GM21360 (cell line): ENCODE results near the gene MED25.

Experiments
- ATAC-seq: cut with Tn5 transposase; IDR thresholded peaks from one replicate; pipeline ENCODE4 v1.9.1; 2021; ENCODE audit warnings: mild to moderate bottlenecking, moderate library complexity; ENCODE audit not compliant: unreplicated experiment

The MED25 gene

GRCh38 chr19:49817964-49818648, at the start of gene MED25:
MED25 (plus strand) TSS chr19:49818289; CDS start chr19:49818342, 53 bp downstream.
- ATAC-seq = peak; percentile 55

GRCh38 chr19:49770529-49770928, 47.6 kb upstream of the MED25 start:
- ATAC-seq = no peak

- no peak for ATAC-seq
Measured at GRCh38 chr19:49771674-49772139, 46.4 kb upstream of the MED25 start.

- ATAC-seq = no peak
Measured at GRCh38 chr19:49772850-49773432, 45.1 kb upstream of the MED25 start.

- ATAC-seq = no peak
Measured at GRCh38 chr19:49773663-49774350, 44.3 kb upstream of the MED25 start.

- ATAC-seq = no peak
Measured at GRCh38 chr19:49774969-49775368, 43.1 kb upstream of the MED25 start.

GRCh38 chr19:49775742-49776370, 42.2 kb upstream of the MED25 start:
- ATAC-seq = no peak

GRCh38 chr19:49776371-49776764, 41.7 kb upstream of the MED25 start:
- no peak for ATAC-seq

GRCh38 chr19:49779731-49780555, 38.1 kb upstream of the MED25 start:
- ATAC-seq = no peak

GRCh38 chr19:49780861-49781260, 37.2 kb upstream of the MED25 start:
- no peak for ATAC-seq

- ATAC-seq = no peak
Measured at GRCh38 chr19:49781394-49781793, 36.7 kb upstream of the MED25 start.

GRCh38 chr19:49782515-49782914, 35.6 kb upstream of the MED25 start:
- no peak for ATAC-seq

GRCh38 chr19:49786376-49786820, 31.7 kb upstream of the MED25 start:
- no peak for ATAC-seq

- ATAC-seq = no peak
Measured at GRCh38 chr19:49787746-49788145, 30.3 kb upstream of the MED25 start.

- no peak for ATAC-seq
Measured at GRCh38 chr19:49788857-49789256, 29.2 kb upstream of the MED25 start.

GRCh38 chr19:49790866-49791265, 27.2 kb upstream of the MED25 start:
- no peak for ATAC-seq

GRCh38 chr19:49791776-49792445, 26.2 kb upstream of the MED25 start:
- no peak for ATAC-seq

GRCh38 chr19:49792829-49793560, 25.1 kb upstream of the MED25 start:
- no peak for ATAC-seq

- no peak for ATAC-seq
Measured at GRCh38 chr19:49793561-49793840, 24.6 kb upstream of the MED25 start.

- ATAC-seq = no peak
Measured at GRCh38 chr19:49795615-49796014, 22.5 kb upstream of the MED25 start.
